DND-41 (cell line): ENCODE data around the gene KIAA1191.
A peak's percentile ranks its signal among the peaks of the same experiment; 100 is the strongest.

Source experiments
- ATAC-seq: fragments of 200-7000 bp; cut with Tn5 transposase; 3 replicates; pipeline ENCODE4 v1.9.1; 2021; ENCODE audit warnings: low read depth; ENCODE audit not compliant: insufficient read depth
- DNase-seq: peaks from one replicate; pipeline ENCODE4 v3.0.0-alpha.2; 2020
- H2AFZ ChIP-seq: 2 replicates; pipeline ENCODE4 v1.6.0; 2012; ENCODE audit warnings: low read depth, low read length
- H3K27ac ChIP-seq: 2 replicates; pipeline ENCODE4 v1.5.1; 2012; ENCODE audit warnings: low read length, inconsistent platforms
- H3K27me3 ChIP-seq: fragments of 200-600 bp; sonication (generic); 2 replicates; pipeline ENCODE4 v1.6.0; 2012; ENCODE audit warnings: low read length, mild to moderate bottlenecking, inconsistent platforms; ENCODE audit not compliant: insufficient read depth, poor library complexity
- H3K36me3 ChIP-seq: 2 replicates; pipeline ENCODE4 v1.5.1; 2012; ENCODE audit warnings: low read length, inconsistent platforms; ENCODE audit not compliant: insufficient read depth
- H3K4me1 ChIP-seq: 2 replicates; pipeline ENCODE4 v1.5.1; 2012; ENCODE audit warnings: mild to moderate bottlenecking, low read length; ENCODE audit not compliant: insufficient read depth
- H3K4me2 ChIP-seq: 2 replicates; pipeline ENCODE4 v1.6.0; 2012; ENCODE audit warnings: mild to moderate bottlenecking, moderate library complexity, low read length, inconsistent platforms; ENCODE audit not compliant: insufficient read depth
- H3K4me3 ChIP-seq, 2 experiments: fragments of 200-600 bp in 1 of 2; shearing (Covaris generic) in 1 of 2; 2 replicates each; pipeline ENCODE4 v1.5.1; 2012 to 2016; ENCODE audit warnings: inconsistent platforms in 2 of 2, low read length in 2 of 2, mild to moderate bottlenecking in 2 of 2, low read depth in 1 of 2, moderate library complexity in 1 of 2
- H3K79me2 ChIP-seq: 2 replicates; pipeline ENCODE4 v1.6.0; 2012; ENCODE audit warnings: low read length, inconsistent platforms; ENCODE audit not compliant: insufficient read depth
- H3K9ac ChIP-seq: 2 replicates; pipeline ENCODE4 v1.6.0; 2012; ENCODE audit warnings: low read depth, mild to moderate bottlenecking, inconsistent platforms, low read length, moderate library complexity
- H3K9me3 ChIP-seq: 2 replicates; pipeline ENCODE4 v1.5.1; 2012; ENCODE audit warnings: low read length, moderate library complexity, mild to moderate bottlenecking, inconsistent platforms; ENCODE audit not compliant: insufficient read depth, severe bottlenecking
- H4K20me1 ChIP-seq: 2 replicates; pipeline ENCODE4 v1.6.0; 2012; ENCODE audit warnings: low read length; ENCODE audit not compliant: insufficient read depth
- CTCF ChIP-seq: IDR thresholded peaks from 2 replicates; pipeline ENCODE4 v1.5.1; 2012; ENCODE audit warnings: borderline replicate concordance, low read length, moderate library complexity, mild to moderate bottlenecking; ENCODE audit not compliant: poor library complexity, severe bottlenecking; ENCODE audit errors: extremely low read depth
- EZH2 ChIP-seq: IDR thresholded peaks from 3 replicates; pipeline ENCODE4 v1.6.1; 2012; ENCODE audit warnings: borderline replicate concordance, low read depth, mild to moderate bottlenecking, moderate library complexity, low read length, inconsistent platforms; ENCODE audit not compliant: severe bottlenecking

Gene KIAA1191

GRCh38 chr5:176382721-176383120, 21.2 kb upstream of the KIAA1191 start:
- Histone ChIP-seq H3K9me3 (no peaks in the 10 kb centered on the region), H3K4me2 (no peak overlapping the region), H3K4me3 (no peak overlapping the region), H3K79me2 (peaks cover 33% of the 10 kb centered on the region), H4K20me1 (peaks cover 47% of the 10 kb centered on the region), H3K9ac (no peak overlapping the region), H2AFZ (no peak overlapping the region), H3K27ac (no peak overlapping the region), H3K36me3 (peaks cover 66% of the 10 kb centered on the region), H3K4me1 (peaks cover 22% of the 10 kb centered on the region), H3K27me3 (no peaks in the 10 kb centered on the region)
- no peak for TF ChIP-seq CTCF
- DNase-seq: no peak
- ATAC-seq: no peak

- Histone ChIP-seq H3K9ac (no peak overlapping the region), H3K27ac (no peak overlapping the region), H3K4me2 (no peak overlapping the region), H2AFZ (no peak overlapping the region), H3K36me3 (peaks cover 58% of the 10 kb centered on the region), H3K27me3 (no peaks in the 10 kb centered on the region), H3K4me1 (peaks cover 15% of the 10 kb centered on the region), H3K4me3 (no peak overlapping the region), H4K20me1 (peaks cover 40% of the 10 kb centered on the region), H3K9me3 (no peaks in the 10 kb centered on the region), H3K79me2 (peaks cover 26% of the 10 kb centered on the region)
- TF ChIP-seq CTCF (no peak), EZH2 (no peak)
- no peak for DNase-seq
- ATAC-seq: 0 out of 3 replicates have a peak, but pooled peaks have one; percentile 28
Measured at GRCh38 chr5:176381979-176382378, 20.4 kb upstream of the KIAA1191 start.

DNA sequence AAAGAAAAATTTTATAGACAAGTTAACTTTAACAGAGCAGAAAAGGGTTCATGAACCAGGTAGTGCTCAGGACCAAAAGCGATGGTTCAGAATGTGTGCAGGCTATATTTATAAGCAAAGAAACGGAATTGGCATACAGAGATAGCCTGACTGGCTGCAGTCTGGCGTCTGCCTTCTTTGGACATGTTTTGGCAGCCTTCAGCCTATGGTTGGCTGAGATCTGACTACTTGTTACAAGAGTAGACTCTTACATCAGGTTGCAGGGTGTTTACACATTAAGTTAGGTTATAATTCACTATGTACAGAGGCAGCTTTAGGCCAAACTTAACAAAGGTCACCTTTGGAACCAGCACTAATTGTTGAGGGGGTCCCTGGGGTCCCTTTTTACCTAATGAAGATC, 19.9 kb upstream of the KIAA1191 start:
- no peak overlapping the region for H2AFZ ChIP-seq
- ATAC-seq (no peak), DNase-seq (no peak)
- no peak overlapping the region for H3K4me2 ChIP-seq
- TF ChIP-seq CTCF: no peak
- TF ChIP-seq EZH2: no peak
- H3K79me2 ChIP-seq: peaks cover 20% of the 10 kb centered on the region
- no peaks in the 10 kb centered on the region for H3K9me3 ChIP-seq
- peaks cover 9% of the 10 kb centered on the region for H3K4me1 ChIP-seq
- peaks cover 53% of the 10 kb centered on the region for H3K36me3 ChIP-seq
- no peak overlapping the region for H3K4me3 ChIP-seq
- no peaks in the 10 kb centered on the region for H3K27me3 ChIP-seq
- no peak overlapping the region for H3K27ac ChIP-seq
- H4K20me1 ChIP-seq: peaks cover 36% of the 10 kb centered on the region
- no peak overlapping the region for H3K9ac ChIP-seq

GRCh38 chr5:176379881-176380280, 18.3 kb upstream of the KIAA1191 start:
- Histone ChIP-seq H3K4me1 (no peaks in the 10 kb centered on the region), H3K27ac (no peak overlapping the region), H4K20me1 (peaks cover 23% of the 10 kb centered on the region; the same call in 1 of the 2 replicates), H3K4me3 (no peak overlapping the region), H3K9me3 (no peaks in the 10 kb centered on the region), H3K36me3 (peaks cover 38% of the 10 kb centered on the region), H2AFZ (no peak overlapping the region), H3K79me2 (0 out of 2 replicates have a peak, but pooled peaks cover 5% of the 10 kb centered on the region), H3K4me2 (no peak overlapping the region), H3K27me3 (no peaks in the 10 kb centered on the region), H3K9ac (no peak overlapping the region)
- no peak for ATAC-seq
- no peak for TF ChIP-seq EZH2
- no peak for DNase-seq
